Colonic mucosa (tissue), 4 donors: ENCODE results near the gene SLC44A1. TPM values are rescaled to one million over a fixed set of nuclear protein-coding genes. Genes with fewer than 3 reads are reported as not detected.

Source experiments
- DNase-seq: peaks from one replicate; pipeline ENCODE4 v3.0.0-alpha.2; 2020
- H3K27ac ChIP-seq: fragments of 200-600 bp; one replicate; pipeline ENCODE4 v1.8.0; 2021
- H3K27me3 ChIP-seq: fragments of 200-600 bp; one replicate; pipeline ENCODE4 v1.8.0; 2021
- H3K36me3 ChIP-seq: fragments of 200-600 bp; one replicate; pipeline ENCODE4 v1.8.0; 2021
- H3K4me1 ChIP-seq: fragments of 200-600 bp; one replicate; pipeline ENCODE4 v1.8.0; 2021; ENCODE audit warnings: mild to moderate bottlenecking
- H3K4me3 ChIP-seq: fragments of 200-600 bp; one replicate; pipeline ENCODE4 v1.8.0; 2021
- H3K9ac ChIP-seq, 2 donors: one replicate each; pipeline ENCODE4 v1.7.0; 2013; ENCODE audit warnings: control low read depth in 2 of 2, low read depth in 2 of 2, low read length in 2 of 2
- H3K9me3 ChIP-seq: fragments of 200-600 bp; one replicate; pipeline ENCODE4 v1.8.0; 2021
- CTCF ChIP-seq: fragments of 200-600 bp; IDR thresholded peaks from one replicate; pipeline ENCODE4 v1.8.0; 2022; ENCODE audit warnings: antibody characterized with exemption, mild to moderate bottlenecking
- intact Hi-C: fragments of 100-400 bp; cut with DNase I; formaldehyde crosslinking; loops from one replicate; pipeline ENCODE4 v1.14.1; 2022
- total RNA-seq, 2 donors: library from RNA; stranded (reverse); fragmentation: NEBNext Ultra II Directional in 1 of 2; extraction: Animal tissue kit (Norgen Biotek cat#: 25700) in 1 of 2; gene quantifications; one replicate each; pipeline ENCODE4 v1.2.1, GENCODE V29; 2021
- donor health status: healthy.
- donor health status: DM: no; HTN: no; CAD: no.
- donor health status: DM: no; HTN: no; CAD: no.

The SLC44A1 gene
- total RNA-seq, 2 donors from 2014 or later = 151 to 180 TPM

- no peak overlapping the region for H3K4me3 ChIP-seq
- no peaks in the 10 kb centered on the region for H3K36me3 ChIP-seq
- no peak overlapping the region for H3K9ac ChIP-seq
- H3K27ac ChIP-seq = peak overlapping the region; percentile 83
- no peak for TF ChIP-seq CTCF
- H3K27me3 ChIP-seq = no peaks in the 10 kb centered on the region
- DNase-seq = no peak
- peaks cover 6% of the 10 kb centered on the region for H3K4me1 ChIP-seq
- no peaks in the 10 kb centered on the region for H3K9me3 ChIP-seq
- intact Hi-C loops = no loop called here
Observed at GRCh38 chr9:105242062-105242461, 2.4 kb upstream of the SLC44A1 start.

- intact Hi-C loops = no loop called here
- H3K27me3 ChIP-seq = no peaks in the 10 kb centered on the region
- H3K27ac ChIP-seq = peak overlapping the region; percentile 83
- H3K9me3 ChIP-seq = no peaks in the 10 kb centered on the region
- H3K4me3 ChIP-seq = no peak overlapping the region
- no peak for DNase-seq
- no peak overlapping the region for H3K9ac ChIP-seq
- no peaks in the 10 kb centered on the region for H3K36me3 ChIP-seq
- no peak for TF ChIP-seq CTCF
- peaks cover 6% of the 10 kb centered on the region for H3K4me1 ChIP-seq
Observed at GRCh38 chr9:105242557-105242956, 1.9 kb upstream of the SLC44A1 start.

- Histone ChIP-seq H3K9ac (no peak overlapping the region), H3K27ac (peak overlapping the region; percentile 83), H3K4me3 (no peak overlapping the region), H3K27me3 (no peaks in the 10 kb centered on the region), H3K4me1 (peaks cover 6% of the 10 kb centered on the region), H3K9me3 (no peaks in the 10 kb centered on the region), H3K36me3 (no peaks in the 10 kb centered on the region)
- intact Hi-C loops = no loop called here
- DNase-seq = no peak
- no peak for TF ChIP-seq CTCF
Observed at GRCh38 chr9:105243015-105243686, 1.3 kb upstream of the SLC44A1 start.

- Histone ChIP-seq H3K9ac (peak overlapping the region; percentile 75 to 98), H3K27ac (peak overlapping the region; percentile 83), H3K4me1 (peaks cover 6% of the 10 kb centered on the region), H3K27me3 (no peaks in the 10 kb centered on the region), H3K36me3 (no peaks in the 10 kb centered on the region), H3K9me3 (no peaks in the 10 kb centered on the region), H3K4me3 (peak overlapping the region; percentile 79)
- intact Hi-C loops = no loop called here
- DNase-seq = no peak
- TF ChIP-seq CTCF = no peak
Observed at GRCh38 chr9:105244734-105245028, 230 bp downstream of the SLC44A1 start.

- Histone ChIP-seq H3K4me3 (peak overlapping the region; percentile 79), H3K27me3 (no peaks in the 10 kb centered on the region), H3K9me3 (no peaks in the 10 kb centered on the region), H3K36me3 (no peaks in the 10 kb centered on the region), H3K4me1 (peaks cover 6% of the 10 kb centered on the region), H3K27ac (peak overlapping the region; percentile 83), H3K9ac (peak overlapping the region; percentile 75 to 98)
- peak; percentile 78 for DNase-seq
- intact Hi-C loops = no loop called here
- TF ChIP-seq CTCF = peak; percentile 20
Observed at GRCh38 chr9:105245029-105245890, 809 bp downstream of the SLC44A1 start.
